Stomach (tissue), 9 donors: ENCODE data around the gene TRPV3. TPM values are rescaled to one million over a fixed set of nuclear protein-coding genes. Genes with fewer than 3 reads are reported as not detected.

Source experiments
- DNase-seq, 2 donors: peaks; one replicate each; pipeline versions ENCODE4 v3.0.0 to v3.0.0-alpha.2; 2013 to 2019
- H3K27ac ChIP-seq, 5 donors: fragments of 200-600 bp in 4 of 5; sonication (generic) in 4 of 5; one replicate each; pipeline ENCODE4 v1.5.1; 2013 to 2019; ENCODE audit warnings: mild to moderate bottlenecking in 1 of 5, moderate library complexity in 1 of 5
- H3K27me3 ChIP-seq, 3 donors: fragments of 200-600 bp; sonication (generic); one replicate each; pipeline ENCODE4 v1.5.1; 2017 to 2019; ENCODE audit warnings: mixed run types in 1 of 3
- H3K36me3 ChIP-seq, 4 donors: fragments of 200-600 bp; sonication (generic); 1 replicate in 3 of 4; 2 replicates in 1 of 4; pipeline ENCODE4 v1.5.1; 2016 to 2019
- H3K4me1 ChIP-seq, 4 donors: fragments of 200-600 bp; sonication (generic); one replicate each; pipeline ENCODE4 v1.5.1; 2016 to 2019
- H3K4me3 ChIP-seq, 4 donors: fragments of 200-600 bp; sonication (generic) in 3 of 4; one replicate each; pipeline ENCODE4 v1.5.1; 2016 to 2019; ENCODE audit warnings: mild to moderate bottlenecking in 1 of 4
- H3K9me3 ChIP-seq, 4 donors: fragments of 200-600 bp; sonication (generic); one replicate each; pipeline ENCODE4 v1.5.1; 2016 to 2019
- EP300 ChIP-seq: sonication (generic); formaldehyde crosslinking; IDR thresholded peaks from one replicate; pipeline ENCODE4 v1.6.1; 2017; ENCODE audit warnings: antibody characterized with exemption
- POLR2A ChIP-seq, 4 donors: fragments of 450-650 bp; IDR thresholded peaks; one replicate each; pipeline ENCODE4 v1.6.1; 2016; ENCODE audit warnings: antibody characterized with exemption in 4 of 4, control low read depth in 2 of 4, mild to moderate bottlenecking in 1 of 4, moderate library complexity in 1 of 4
- POLR2AphosphoS5 ChIP-seq, 3 donors: sonication (generic); formaldehyde crosslinking; IDR thresholded peaks; one replicate each; pipeline ENCODE4 v1.6.1; 2016; ENCODE audit warnings: antibody characterized with exemption in 3 of 3
- WGBS, 5 donors: extraction: QIAGEN DNeasy Blood & Tissue Kit in 3 of 5; methylation state at CpG; one replicate each; pipeline versions ENCODE4 v1.1.5 to v1.1.7; 2013 to 2018; 5-methylcytosine and 5-hydroxymethylcytosine counted together
- intact Hi-C: fragments of 100-400 bp; cut with DNase I; formaldehyde crosslinking; loops from one replicate; pipeline ENCODE4 v1.15.1; 2023; ENCODE audit warnings: low total_unique reads
- polyA plus RNA-seq, 3 donors: library from polyadenylated mRNA; stranded (reverse); fragments of 200-250 nt; gene quantifications; one replicate each; pipeline ENCODE4 v1.2.3, GENCODE V29; 2013
- total RNA-seq, 5 donors: library from RNA; depleted of rRNA; stranded (reverse); fragments of >200 nt; gene quantifications; one replicate each; pipeline versions ENCODE4 v1.1.0 to v1.2.3, GENCODE V29; 2014 to 2016
- TF ChIP-seq, protein P1 (sequence below), 7 experiments: fragments of 450-650 bp in 4 of 7; fragments of 200-600 bp in 3 of 7; sonication (generic) in 3 of 7; IDR thresholded peaks; one replicate each; pipeline ENCODE4 v1.5.1; 2016 to 2019; ENCODE audit warnings: antibody characterized with exemption in 7 of 7, control low read depth in 2 of 7, mild to moderate bottlenecking in 1 of 7
- donor health status: healthy with polysubstance abuse.
- donor health status: Bipolar disorder and iron deficiency.
- donor health status: healthy.

Gene TRPV3
- total and polyA plus RNA-seq, 8 donors: under 0.01 to 6.7 (median 0.33) TPM; not detected in 1

DNA sequence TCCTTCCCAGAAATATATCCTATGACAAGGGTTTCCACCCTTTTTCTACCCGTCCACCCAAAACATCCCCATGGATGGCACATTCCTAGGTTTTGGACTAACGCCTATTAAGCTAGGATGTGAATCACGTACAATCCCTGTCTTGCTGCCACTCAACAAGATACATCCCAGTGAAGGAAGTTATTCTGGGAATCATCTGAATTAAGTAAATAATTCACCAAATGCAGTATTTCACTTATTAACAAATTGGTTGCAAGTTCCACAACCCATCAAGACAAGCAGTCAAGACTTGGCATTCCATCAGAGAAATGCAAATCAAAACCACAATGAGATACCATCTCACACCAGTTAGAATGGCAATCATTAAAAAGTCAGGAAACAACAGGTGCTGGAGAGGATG lies 49.7 kb downstream of the TRPV3 start:
- DNase-seq: no peak
- Histone ChIP-seq H3K27ac (no peak overlapping the region), H3K4me1 (peaks cover 0 to 7% (median 3%) of the 10 kb centered on the region in 4 donors), H3K36me3 (no peaks in the 10 kb centered on the region), H3K27me3 (no peaks in the 10 kb centered on the region), H3K9me3 (no peaks in the 10 kb centered on the region), H3K4me3 (no peak overlapping the region)
- no peak for TF ChIP-seq POLR2A (IDR thresholded peaks at IDR 0.05)
- TF ChIP-seq EP300: no peak
- TF ChIP-seq, protein P1, sequence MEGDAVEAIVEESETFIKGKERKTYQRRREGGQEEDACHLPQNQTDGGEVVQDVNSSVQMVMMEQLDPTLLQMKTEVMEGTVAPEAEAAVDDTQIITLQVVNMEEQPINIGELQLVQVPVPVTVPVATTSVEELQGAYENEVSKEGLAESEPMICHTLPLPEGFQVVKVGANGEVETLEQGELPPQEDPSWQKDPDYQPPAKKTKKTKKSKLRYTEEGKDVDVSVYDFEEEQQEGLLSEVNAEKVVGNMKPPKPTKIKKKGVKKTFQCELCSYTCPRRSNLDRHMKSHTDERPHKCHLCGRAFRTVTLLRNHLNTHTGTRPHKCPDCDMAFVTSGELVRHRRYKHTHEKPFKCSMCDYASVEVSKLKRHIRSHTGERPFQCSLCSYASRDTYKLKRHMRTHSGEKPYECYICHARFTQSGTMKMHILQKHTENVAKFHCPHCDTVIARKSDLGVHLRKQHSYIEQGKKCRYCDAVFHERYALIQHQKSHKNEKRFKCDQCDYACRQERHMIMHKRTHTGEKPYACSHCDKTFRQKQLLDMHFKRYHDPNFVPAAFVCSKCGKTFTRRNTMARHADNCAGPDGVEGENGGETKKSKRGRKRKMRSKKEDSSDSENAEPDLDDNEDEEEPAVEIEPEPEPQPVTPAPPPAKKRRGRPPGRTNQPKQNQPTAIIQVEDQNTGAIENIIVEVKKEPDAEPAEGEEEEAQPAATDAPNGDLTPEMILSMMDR (IDR thresholded peaks at IDR 0.05): no peak
- no peak for TF ChIP-seq POLR2AphosphoS5 (IDR thresholded peaks at IDR 0.05)
- intact Hi-C loops: no loop called here
- 83 to 89% (median 86%) methylated on average over 3 of the region's 3 CpGs for WGBS, 5 donors

DNA sequence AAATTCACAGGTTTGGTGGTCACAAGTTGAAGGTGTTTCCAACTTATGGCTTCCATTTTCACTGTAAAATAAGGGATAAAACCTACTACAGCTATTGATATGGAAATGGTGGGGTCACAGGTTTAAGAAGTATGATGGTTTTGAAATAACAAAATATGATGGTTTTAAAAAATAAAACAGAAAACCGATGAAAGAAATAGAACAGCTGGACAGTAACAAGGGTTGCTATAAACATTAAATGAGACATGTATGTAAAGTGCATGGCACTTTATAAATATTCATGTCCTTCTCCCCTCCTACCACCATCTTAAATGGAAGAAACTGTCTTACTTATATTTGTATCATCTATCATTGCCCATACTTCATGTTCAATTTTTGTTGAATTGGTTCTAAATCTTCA lies 50.5 kb downstream of the TRPV3 start:
- Histone ChIP-seq H3K36me3 (no peaks in the 10 kb centered on the region), H3K4me1 (peaks cover 0 to 1% (median under 1%) of the 10 kb centered on the region in 4 donors), H3K4me3 (no peak overlapping the region), H3K27ac (no peak overlapping the region), H3K27me3 (no peaks in the 10 kb centered on the region), H3K9me3 (no peaks in the 10 kb centered on the region)
- no peak for TF ChIP-seq EP300
- TF ChIP-seq, protein P1 (IDR thresholded peaks at IDR 0.05): no peak
- no peak for TF ChIP-seq POLR2A (IDR thresholded peaks at IDR 0.05)
- no peak for TF ChIP-seq POLR2AphosphoS5 (IDR thresholded peaks at IDR 0.05)
- DNase-seq: no peak
- WGBS, 5 donors: 70 to 78% (median 73%) methylated on average over 1 of the region's 1 CpG
- intact Hi-C loops: no loop called here

DNA sequence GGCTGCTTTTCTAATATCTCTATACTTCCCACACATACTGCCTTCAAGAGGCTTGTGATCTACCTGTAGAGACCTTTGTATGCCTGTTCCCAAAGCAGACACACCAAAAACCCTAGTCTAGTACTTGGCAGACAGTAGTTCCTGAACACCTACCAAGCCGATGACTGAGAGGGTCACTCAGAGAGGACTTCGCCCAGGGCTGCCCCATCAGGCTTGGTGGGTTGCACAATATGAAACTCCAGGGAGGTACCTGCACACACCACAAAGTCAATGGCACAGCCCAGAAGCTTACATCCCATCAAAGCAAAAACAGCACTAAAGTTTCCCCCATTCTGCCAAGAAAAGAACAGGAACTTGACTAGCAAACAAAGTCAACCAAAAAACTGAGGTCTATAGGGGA lies 51.6 kb downstream of the TRPV3 start:
- DNase-seq: no peak
- intact Hi-C loops: no loop called here
- Histone ChIP-seq H3K9me3 (no peaks in the 10 kb centered on the region), H3K27me3 (no peaks in the 10 kb centered on the region), H3K27ac (no peak overlapping the region), H3K4me3 (no peak overlapping the region), H3K4me1 (no peaks in the 10 kb centered on the region), H3K36me3 (no peaks in the 10 kb centered on the region)
- TF ChIP-seq POLR2A (IDR thresholded peaks at IDR 0.05) (no peak), EP300 (no peak), POLR2AphosphoS5 (IDR thresholded peaks at IDR 0.05) (no peak)
- TF ChIP-seq, protein P1 (IDR thresholded peaks at IDR 0.05): no peak
- 72 to 92% (median 87%) methylated on average over 2 of the region's 2 CpGs for WGBS, 5 donors

DNA sequence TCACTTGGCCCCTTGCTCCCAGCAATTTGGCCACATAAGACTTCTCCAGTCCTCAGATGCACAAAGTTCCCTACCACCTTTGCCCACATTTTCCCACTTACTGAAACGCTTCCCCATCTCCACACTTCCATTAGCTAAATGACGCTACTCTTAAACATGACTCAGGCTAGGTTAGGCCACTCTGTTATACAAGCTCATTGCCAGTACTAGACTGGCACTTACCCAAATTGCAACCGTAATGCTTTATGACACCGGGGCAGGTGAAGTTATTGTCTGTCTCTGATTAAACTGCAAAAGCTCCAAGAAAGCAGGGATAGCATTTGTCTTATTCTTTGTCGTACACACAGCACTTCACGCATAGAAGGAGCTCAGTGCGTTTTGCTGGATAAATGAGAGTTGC lies 52.6 kb downstream of the TRPV3 start:
- TF ChIP-seq EP300: no peak
- no peak for TF ChIP-seq POLR2AphosphoS5 (IDR thresholded peaks at IDR 0.05)
- no peak for TF ChIP-seq POLR2A (IDR thresholded peaks at IDR 0.05)
- TF ChIP-seq, protein P1 (IDR thresholded peaks at IDR 0.05): no peak
- intact Hi-C loops: no loop called here
- no peak overlapping the region for H3K27ac ChIP-seq
- H3K4me3 ChIP-seq: no peak overlapping the region
- peaks cover 0 to 4% (median 0%) of the 10 kb centered on the region in 4 donors for H3K9me3 ChIP-seq
- H3K27me3 ChIP-seq: no peaks in the 10 kb centered on the region
- 87 to 96% (median 94%) methylated on average over 7 of the region's 7 CpGs for WGBS, 5 donors
- no peaks in the 10 kb centered on the region for H3K36me3 ChIP-seq
- DNase-seq: no peak
- no peaks in the 10 kb centered on the region for H3K4me1 ChIP-seq
